Putamen (tissue), 1 donor: ENCODE results near the gene LMLN.
"Not testable (repeated sequence)": the region's sequence is repeated elsewhere in the genome, so short reads cannot be mapped to it uniquely, and the experiment has no call there.

ENCODE experiments used
- DNase-seq: peaks from one replicate; pipeline ENCODE4 v3.0.0-alpha.2; 2016; ENCODE audit warnings: low spot score

LMLN gene

GRCh38 chr3:198079771-198080520 is 119.9 kb downstream of the LMLN start:
- peak; percentile 75 for DNase-seq

GRCh38 chr3:198080521-198081384 is 120.7 kb downstream of the LMLN start:
- DNase-seq, result peak; percentile 42

GRCh38 chr3:198081421-198081844 is 121.4 kb downstream of the LMLN start:
- DNase-seq, result no peak

GRCh38 chr3:198082226-198082625 is 122.2 kb downstream of the LMLN start:
- DNase-seq, result not testable (repeated sequence)

GRCh38 chr3:198088421-198088955 is 128.5 kb downstream of the LMLN start:
- DNase-seq, result no peak

GRCh38 chr3:198090795-198091332 is 130.8 kb downstream of the LMLN start:
- no peak for DNase-seq

- no peak for DNase-seq
These were observed 132.3 kb downstream of the LMLN start for GRCh38 chr3:198092276-198092675.

- no peak for DNase-seq
These were observed 133.2 kb downstream of the LMLN start for GRCh38 chr3:198093112-198093679.
